Activated CD4-positive, alpha-beta memory T cell treated with anti-CD3 and anti-CD28 coated beads for 36 hours (primary cell): ENCODE data around the gene BIVM. TPM values are rescaled to one million over a fixed set of nuclear protein-coding genes. Genes with fewer than 3 reads are reported as not detected.
A peak's percentile ranks its signal among the peaks of the same experiment; 100 is the strongest.
"Not testable (repeated sequence)": the region's sequence is repeated elsewhere in the genome, so short reads cannot be mapped to it uniquely, and the experiment has no call there.

ENCODE experiments used
- CTCF ChIA-PET: fragments of 350-600 bp; sonication (Branson Sonifier 250); formaldehyde crosslinking; loops from one replicate; lab custom pipeline; 2021; ENCODE audit warnings: antibody characterized with exemption, inconsistent platforms; lab: Charles Lee
- POLR2A ChIA-PET: fragments of 350-600 bp; sonication (Branson Sonifier 250); formaldehyde crosslinking; loops from one replicate; lab custom pipeline; 2021; ENCODE audit warnings: antibody characterized with exemption; lab: Charles Lee
- DNase-seq: peaks from one replicate; pipeline ENCODE4 v3.0.0-alpha.2; 2020
- H3K27ac Mint-ChIP-seq: one replicate; pipeline ENCODE4 v1.8.0; 2021; ENCODE audit warnings: mixed read lengths
- H3K27me3 Mint-ChIP-seq: one replicate; pipeline ENCODE4 v1.8.0; 2021; ENCODE audit warnings: mixed read lengths
- H3K36me3 Mint-ChIP-seq: one replicate; pipeline ENCODE4 v1.8.0; 2021; ENCODE audit warnings: mixed read lengths
- H3K4me1 Mint-ChIP-seq: one replicate; pipeline ENCODE4 v1.8.0; 2021; ENCODE audit warnings: low read depth, mixed read lengths
- H3K4me3 Mint-ChIP-seq: one replicate; pipeline ENCODE4 v1.8.0; 2021; ENCODE audit warnings: mild to moderate bottlenecking, mixed read lengths
- H3K9me3 Mint-ChIP-seq: one replicate; pipeline ENCODE4 v1.8.0; 2021; ENCODE audit warnings: mixed read lengths
- intact Hi-C: fragments of 100-400 bp; cut with micrococcal nuclease; formaldehyde crosslinking; loops from one replicate; pipeline ENCODE4 v1.15.1; 2023
- total RNA-seq, 2 experiments: library from RNA; stranded (reverse); gene quantifications; one replicate each; pipeline ENCODE4 v1.2.3, GENCODE V29; 2021

Gene BIVM
- total RNA-seq, 2 experiments from 2014 or later, result 13.3 to 15.7 TPM

GRCh38 chr13:102773441-102774213 is 25.3 kb upstream of the BIVM start, which contains the start of gene TEX30:
Gene TEX30 (minus strand): TSS chr13:102773786. CDS start chr13:102770026, 3,760 bp downstream.
- CTCF ChIA-PET, result interaction anchor here (0.7 to 2.1 kb wide), 8 partner anchors 11 to 194 kb away, joined by 3 to 20 read pairs (median 4); partner anchors contain the start of gene ERCC5
- POLR2A ChIA-PET, result interaction anchor here (0.6 to 2.8 kb wide), 8 partner anchors 12 to 380 kb away, joined by 3 to 28 read pairs (median 4); partner anchors contain the start of genes BIVM, ERCC5, POGLUT2 and TPP2

GRCh38 chr13:102774214-102774568 is 24.7 kb upstream of the BIVM start:
- Mint-ChIP-seq H3K4me3 (peak overlapping the region; percentile 85), H3K36me3 (peaks cover 7% of the 10 kb centered on the region), H3K9me3 (no peaks in the 10 kb centered on the region), H3K27ac (peak overlapping the region; percentile 94), H3K4me1 (peaks cover 44% of the 10 kb centered on the region), H3K27me3 (no peaks in the 10 kb centered on the region)
- no peak for DNase-seq
- intact Hi-C loops, result loop anchor here (5.0 kb wide), 1 partner anchor 112 kb away; no protein-coding TSS in a partner anchor
- CTCF ChIA-PET, result interaction anchor here (0.7 to 2.1 kb wide), 7 partner anchors 11 to 182 kb away, joined by 3 to 20 read pairs (median 5); partner anchors contain the start of gene ERCC5
- POLR2A ChIA-PET, result interaction anchor here (1.0 to 2.8 kb wide), 7 partner anchors 11 to 380 kb away, joined by 3 to 28 read pairs (median 5); partner anchors contain the start of genes BIVM, ERCC5, POGLUT2 and TPP2

More at GRCh38 chr13:102773441-102774213, 25.3 kb upstream of the BIVM start, which contains the start of gene TEX30:
- Mint-ChIP-seq H3K27me3 (no peaks in the 10 kb centered on the region), H3K36me3 (peaks cover 7% of the 10 kb centered on the region), H3K4me1 (peaks cover 39% of the 10 kb centered on the region), H3K4me3 (peak within 1 kb of the TSS; percentile 85), H3K9me3 (no peaks in the 10 kb centered on the region), H3K27ac (peak within 1 kb of the TSS; percentile 94)
- intact Hi-C loops, result loop anchor here (1.0 to 5.0 kb wide), 6 partner anchors 27 to 379 kb away; partner anchors contain the start of gene TPP2
- DNase-seq, result peak; percentile 89

- peak overlapping the region; percentile 94 for H3K27ac Mint-ChIP-seq
- H3K4me1 Mint-ChIP-seq, result peaks cover 49% of the 10 kb centered on the region
- no peak for DNase-seq
- CTCF ChIA-PET, result interaction anchor here (0.8 to 2.1 kb wide), 5 partner anchors 10 to 186 kb away, joined by 3 to 20 read pairs (median 3); no protein-coding TSS in a partner anchor
- POLR2A ChIA-PET, result interaction anchor here (0.9 to 1.1 kb wide), 2 partner anchors 11 to 25 kb away, joined by 3 to 4 read pairs; no protein-coding TSS in a partner anchor
- intact Hi-C loops, result loop anchor here (5.0 kb wide), 1 partner anchor 113 kb away; no protein-coding TSS in a partner anchor
- H3K27me3 Mint-ChIP-seq, result no peaks in the 10 kb centered on the region
- peaks cover 7% of the 10 kb centered on the region for H3K36me3 Mint-ChIP-seq
- H3K4me3 Mint-ChIP-seq, result peak overlapping the region; percentile 85
- no peaks in the 10 kb centered on the region for H3K9me3 Mint-ChIP-seq
Measured at GRCh38 chr13:102774591-102775520, 24.1 kb upstream of the BIVM start.

- Mint-ChIP-seq H3K4me3 (no peak overlapping the region), H3K9me3 (peaks cover 5% of the 10 kb centered on the region), H3K27ac (no peak overlapping the region), H3K36me3 (peaks cover 11% of the 10 kb centered on the region), H3K27me3 (no peaks in the 10 kb centered on the region), H3K4me1 (peaks cover 52% of the 10 kb centered on the region)
- DNase-seq, result no peak
- ChIA-PET POLR2A (no interaction called here), CTCF (no interaction called here)
- intact Hi-C loops, result no loop called here
Measured at GRCh38 chr13:102776271-102776670, 22.6 kb upstream of the BIVM start.

- intact Hi-C loops, result no loop called here
- Mint-ChIP-seq H3K36me3 (peaks cover 17% of the 10 kb centered on the region), H3K9me3 (peaks cover 11% of the 10 kb centered on the region)
Measured at GRCh38 chr13:102777736-102778135, 21.2 kb upstream of the BIVM start.

GRCh38 chr13:102779436-102780159 is 19.3 kb upstream of the BIVM start:
- intact Hi-C loops, result loop anchor here (1.0 kb wide), 2 partner anchors 19 to 66 kb away; partner anchors contain the start of gene POGLUT2
- CTCF ChIA-PET, result interaction anchor here (0.8 to 1.6 kb wide), 2 partner anchors 20 to 296 kb away, joined by 3 to 6 read pairs; no protein-coding TSS in a partner anchor
- POLR2A ChIA-PET, result interaction anchor here (1.0 to 1.2 kb wide), 3 partner anchors 22 to 183 kb away, joined by 3 to 10 read pairs (median 4); partner anchors contain the start of genes ERCC5 and TPP2
- H3K27ac Mint-ChIP-seq, result peak overlapping the region; percentile 90
- DNase-seq, result peak; percentile 47
- peak overlapping the region; percentile 14 for H3K4me3 Mint-ChIP-seq
- H3K9me3 Mint-ChIP-seq, result peaks cover 12% of the 10 kb centered on the region
- H3K36me3 Mint-ChIP-seq, result peaks cover 15% of the 10 kb centered on the region
- no peaks in the 10 kb centered on the region for H3K27me3 Mint-ChIP-seq
- H3K4me1 Mint-ChIP-seq, result peaks cover 28% of the 10 kb centered on the region

More at GRCh38 chr13:102777736-102778135, 21.2 kb upstream of the BIVM start:
- H3K27ac Mint-ChIP-seq, result no peak overlapping the region
- DNase-seq, result no peak
- H3K4me1 Mint-ChIP-seq, result peaks cover 38% of the 10 kb centered on the region
- POLR2A ChIA-PET, result no interaction called here
- no peaks in the 10 kb centered on the region for H3K27me3 Mint-ChIP-seq
- CTCF ChIA-PET, result no interaction called here
- H3K4me3 Mint-ChIP-seq, result no peak overlapping the region

GRCh38 chr13:102780656-102781055 is 18.3 kb upstream of the BIVM start:
- DNase-seq, H3K27me3 Mint-ChIP-seq, POLR2A ChIA-PET, H3K4me3 Mint-ChIP-seq, intact Hi-C loops: not testable (repeated sequence)
- H3K36me3 Mint-ChIP-seq, result peaks cover 15% of the 10 kb centered on the region
- CTCF ChIA-PET, result interaction anchor here (1.6 kb wide), 1 partner anchor 19 kb away, joined by 6 read pairs; no protein-coding TSS in a partner anchor
- H3K4me1 Mint-ChIP-seq, result peaks cover 26% of the 10 kb centered on the region
- peak overlapping the region; percentile 90 for H3K27ac Mint-ChIP-seq
- peaks cover 12% of the 10 kb centered on the region for H3K9me3 Mint-ChIP-seq

GRCh38 chr13:102781591-102781990 is 17.3 kb upstream of the BIVM start:
- intact Hi-C loops, result no loop called here

GRCh38 chr13:102784483-102784882 is 14.4 kb upstream of the BIVM start:
- H3K27ac Mint-ChIP-seq, result no peak overlapping the region
- no peak overlapping the region for H3K4me3 Mint-ChIP-seq
- CTCF ChIA-PET, result interaction anchor here (0.8 to 1.4 kb wide), 2 partner anchors 10 to 16 kb away, joined by 3 read pairs; no protein-coding TSS in a partner anchor
- peaks cover 18% of the 10 kb centered on the region for H3K4me1 Mint-ChIP-seq
- H3K36me3 Mint-ChIP-seq, result peaks cover 21% of the 10 kb centered on the region
- DNase-seq, result no peak
- H3K27me3 Mint-ChIP-seq, result no peaks in the 10 kb centered on the region
- H3K9me3 Mint-ChIP-seq, result peaks cover 12% of the 10 kb centered on the region
- intact Hi-C loops, result no loop called here
- POLR2A ChIA-PET, result no interaction called here

More at GRCh38 chr13:102781591-102781990, 17.3 kb upstream of the BIVM start:
- Mint-ChIP-seq H3K27me3 (no peaks in the 10 kb centered on the region), H3K4me3 (no peak overlapping the region), H3K27ac (no peak overlapping the region), H3K36me3 (peaks cover 15% of the 10 kb centered on the region), H3K4me1 (peaks cover 26% of the 10 kb centered on the region), H3K9me3 (peaks cover 12% of the 10 kb centered on the region)
- CTCF ChIA-PET, result no interaction called here
- POLR2A ChIA-PET, result no interaction called here
- DNase-seq, result no peak

- Mint-ChIP-seq H3K36me3 (peaks cover 15% of the 10 kb centered on the region), H3K27me3 (no peaks in the 10 kb centered on the region), H3K27ac (no peak overlapping the region), H3K4me1 (no peaks in the 10 kb centered on the region), H3K4me3 (no peak overlapping the region), H3K9me3 (no peaks in the 10 kb centered on the region)
- CTCF ChIA-PET, result interaction anchor here (1.7 kb wide), 1 partner anchor 12 kb away, joined by 4 read pairs; no protein-coding TSS in a partner anchor
- POLR2A ChIA-PET, result no interaction called here
- DNase-seq, result no peak
- intact Hi-C loops, result no loop called here
Measured at GRCh38 chr13:102788683-102789082, 10.2 kb upstream of the BIVM start.
